A375 (cell line): Measurements from ENCODE around the gene ZNF783. TPM values are rescaled to one million over a fixed set of nuclear protein-coding genes. Genes with fewer than 3 reads are reported as not detected.

Experiments
- small RNA-seq: library from RNA; depleted of rRNA; stranded (forward); fragments of <200 nt; gene quantifications from one replicate; pipeline ENCODE3, GENCODE V24; 2014
- total RNA-seq: library from RNA; depleted of rRNA; stranded (reverse); fragments of >200 nt; shearing (Covaris generic); gene quantifications from 2 replicates; pipeline ENCODE4 v1.2.3, GENCODE V29; 2014; rRNA removed

The ZNF783 gene
- 18.1 and 24.3 TPM in 2 replicates for total RNA-seq

GRCh38 chr7:149261829-149262617, at the start of gene ZNF783:
Gene ZNF783, plus strand, starts transcription at chr7:149262196. Its CDS starts 138 bp downstream, at chr7:149262334.

DNA sequence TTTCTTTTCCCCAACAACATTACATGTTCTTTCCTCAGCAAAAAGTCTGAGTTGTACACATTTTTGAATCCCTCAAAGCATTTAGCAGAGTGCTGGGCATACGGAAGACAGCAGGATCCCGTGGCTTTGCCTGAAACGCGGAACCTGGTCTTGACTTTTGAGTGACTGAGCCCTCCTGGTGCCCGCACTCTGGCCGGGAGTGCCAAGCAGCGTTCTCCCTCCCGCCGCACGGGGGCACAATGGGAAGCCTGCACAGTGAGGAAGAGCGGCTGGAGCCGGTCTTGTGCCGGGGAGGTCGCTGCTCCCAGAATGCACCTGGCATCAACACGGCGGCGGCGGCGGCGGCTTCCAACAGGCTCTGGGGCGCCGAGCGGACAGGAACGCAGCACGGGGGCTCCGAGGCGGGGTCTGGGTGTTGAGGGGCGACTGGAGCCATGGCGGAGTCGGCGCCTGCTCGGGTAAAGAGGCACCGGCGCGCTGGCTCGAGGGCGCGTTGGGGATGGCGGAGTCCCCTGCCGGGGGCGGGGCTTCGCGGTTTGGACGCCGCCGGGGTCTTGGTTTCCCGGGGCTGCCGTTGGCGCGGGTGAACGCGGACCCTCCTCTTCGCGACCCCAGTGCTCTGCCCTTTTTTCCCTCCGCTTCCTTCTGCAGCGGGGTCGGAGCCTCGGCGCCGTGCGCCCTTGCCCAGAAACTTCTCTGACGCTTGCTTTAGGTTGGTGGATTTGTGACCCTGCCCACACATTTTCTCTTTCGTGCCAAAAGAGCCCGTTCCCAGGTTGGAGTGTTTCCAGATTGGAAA, 22.5 kb upstream of the ZNF783 start, which contains the start of gene ZNF212:
Gene ZNF212 (plus strand): TSS at position 307 of the 799 bp plus-strand sequence. CDS start 128 bp downstream, at position 435.

Small RNA genes within 50 kb of the gene (small RNA-seq; reads per million reads assigned to genes)
- gene AC004941.2: not detected

Other genes with a start within 250 kb of the ZNF783 start
- gene PDIA4, start 233.7 kb upstream of the ZNF783 start, total RNA-seq: 158 and 160 TPM in 2 replicates
- 3.7 and 5.4 TPM in 2 replicates for gene ZNF786, start 171.5 kb upstream of the ZNF783 start, total RNA-seq
- gene ZNF425, start 135.9 kb upstream of the ZNF783 start, total RNA-seq: 0.74 and 1.1 TPM in 2 replicates
- gene ZNF398, start 114.7 kb upstream of the ZNF783 start, total RNA-seq: 6.6 and 9.0 TPM in 2 replicates
- 37.9 and 42.9 TPM in 2 replicates for gene ZNF282, start 66.7 kb upstream of the ZNF783 start, total RNA-seq
- 12.2 and 13.5 TPM in 2 replicates for gene ZNF212, start 22.5 kb upstream of the ZNF783 start, total RNA-seq
- 12.9 and 14.9 TPM in 2 replicates for gene ZNF777, start 198.9 kb downstream of the ZNF783 start, total RNA-seq
- gene ZNF746, start 235.6 kb downstream of the ZNF783 start, total RNA-seq: 21.8 and 21.9 TPM in 2 replicates